ENCODE results near the gene TRIM13. TPM values are rescaled to one million over a fixed set of nuclear protein-coding genes. Genes with fewer than 3 reads are reported as not detected.

The TRIM13 gene
- total and polyA plus RNA-seq, 2 of the 13 experiments (the other 11 are each of a cell fraction or from before 2014, with no cell fraction given), result 22.0 to 24.4 TPM

DNA sequence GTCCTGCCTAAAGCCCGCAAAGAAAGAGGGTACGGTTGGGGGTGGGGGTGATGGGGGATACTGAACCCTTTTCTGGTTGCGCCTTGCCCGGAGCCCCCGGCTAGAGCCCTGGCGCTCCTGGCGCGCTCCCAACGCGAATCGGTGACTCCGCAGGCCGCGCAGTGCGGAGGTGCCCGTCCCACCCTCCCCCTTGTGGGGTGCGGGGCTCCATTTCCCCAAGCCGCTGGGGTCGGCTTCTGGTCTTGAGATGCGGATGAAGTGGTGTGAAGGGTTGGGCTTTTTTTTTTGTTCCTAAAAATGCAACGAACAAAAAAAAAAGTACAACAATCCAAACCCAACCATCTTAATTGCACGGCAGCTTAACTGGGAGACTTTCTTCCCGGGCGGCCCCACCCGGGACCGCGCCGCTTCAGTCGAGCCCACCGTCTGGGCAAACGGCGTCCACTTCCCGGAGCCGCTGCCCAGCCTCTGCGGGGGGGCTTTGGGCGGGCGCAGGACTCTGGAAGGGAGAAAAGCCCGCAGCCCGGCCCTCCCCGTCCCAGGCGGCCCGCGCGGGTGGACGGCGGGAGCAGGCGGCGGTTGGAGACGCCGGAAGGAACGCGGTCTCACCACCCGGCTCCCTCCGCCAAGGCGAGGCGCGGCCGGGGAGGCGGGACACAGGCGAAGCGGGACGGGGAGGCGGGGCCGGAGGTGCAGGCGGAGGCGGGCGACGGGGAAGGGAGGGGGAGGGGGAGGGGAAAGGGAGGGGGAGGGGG lies 504 bp upstream of the TRIM13 start (continued):
- no peak for TF ChIP-seq ZNF615 (CRISPR knock-in tag; IDR thresholded peaks at IDR 0.05; ENCODE audit: borderline replicate concordance)
- peak; percentile 65; the same call in 1 of the 2 replicates for TF ChIP-seq MYC (CRISPR knock-in tag; IDR thresholded peaks at IDR 0.05; ENCODE audit: borderline replicate concordance)
- no peak; the same call in 1 of the 2 replicates for TF ChIP-seq ZNF451 (CRISPR knock-in tag; IDR thresholded peaks at IDR 0.05)
- TF ChIP-seq RBM39 (IDR thresholded peaks at IDR 0.05; ENCODE audit: low read depth, low read length, poor library complexity, severe bottlenecking), result peak; percentile 17
- peak; percentile 38 for TF ChIP-seq ZNF883 (CRISPR knock-in tag; IDR thresholded peaks at IDR 0.05; ENCODE audit: not compliant biosample characterization)
- TF ChIP-seq, protein P1, sequence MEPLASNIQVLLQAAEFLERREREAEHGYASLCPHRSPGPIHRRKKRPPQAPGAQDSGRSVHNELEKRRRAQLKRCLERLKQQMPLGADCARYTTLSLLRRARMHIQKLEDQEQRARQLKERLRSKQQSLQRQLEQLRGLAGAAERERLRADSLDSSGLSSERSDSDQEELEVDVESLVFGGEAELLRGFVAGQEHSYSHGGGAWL (CRISPR knock-in tag; IDR thresholded peaks at IDR 0.05), result no peak
- no peak for TF ChIP-seq SRY (CRISPR knock-in tag; IDR thresholded peaks at IDR 0.05)
- no peak for TF ChIP-seq ZNF292 (CRISPR knock-in tag; IDR thresholded peaks at IDR 0.05; ENCODE audit: borderline replicate concordance, low read depth)
- TF ChIP-seq, protein P2, sequence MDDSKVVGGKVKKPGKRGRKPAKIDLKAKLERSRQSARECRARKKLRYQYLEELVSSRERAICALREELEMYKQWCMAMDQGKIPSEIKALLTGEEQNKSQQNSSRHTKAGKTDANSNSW (CRISPR knock-in tag; IDR thresholded peaks at IDR 0.05; ENCODE audit: borderline replicate concordance), result no peak
- TF ChIP-seq HDAC6 (IDR thresholded peaks at IDR 0.05; ENCODE audit: low read depth, low read length), result no peak
- TF ChIP-seq ATF7-NPFF (CRISPR knock-in tag; IDR thresholded peaks at IDR 0.05; ENCODE audit: low read depth), result no peak
- TF ChIP-seq ZMAT3 (CRISPR knock-in tag; conservative IDR thresholded peaks at IDR 0.05), result no peak
- TF ChIP-seq DNMT1 (CRISPR knock-in tag; IDR thresholded peaks at IDR 0.05), result no peak; the same call in 1 of the 2 replicates
- TF ChIP-seq RCOR2 (CRISPR knock-in tag; IDR thresholded peaks at IDR 0.05), result no peak
- no peak for TF ChIP-seq MIER2 (CRISPR knock-in tag; IDR thresholded peaks at IDR 0.05)
- 0 out of 2 replicates have a peak, but pooled peaks have one; percentile 15 for TF ChIP-seq GATAD1 (CRISPR knock-in tag; IDR thresholded peaks at IDR 0.05)
- TF ChIP-seq, protein P3, sequence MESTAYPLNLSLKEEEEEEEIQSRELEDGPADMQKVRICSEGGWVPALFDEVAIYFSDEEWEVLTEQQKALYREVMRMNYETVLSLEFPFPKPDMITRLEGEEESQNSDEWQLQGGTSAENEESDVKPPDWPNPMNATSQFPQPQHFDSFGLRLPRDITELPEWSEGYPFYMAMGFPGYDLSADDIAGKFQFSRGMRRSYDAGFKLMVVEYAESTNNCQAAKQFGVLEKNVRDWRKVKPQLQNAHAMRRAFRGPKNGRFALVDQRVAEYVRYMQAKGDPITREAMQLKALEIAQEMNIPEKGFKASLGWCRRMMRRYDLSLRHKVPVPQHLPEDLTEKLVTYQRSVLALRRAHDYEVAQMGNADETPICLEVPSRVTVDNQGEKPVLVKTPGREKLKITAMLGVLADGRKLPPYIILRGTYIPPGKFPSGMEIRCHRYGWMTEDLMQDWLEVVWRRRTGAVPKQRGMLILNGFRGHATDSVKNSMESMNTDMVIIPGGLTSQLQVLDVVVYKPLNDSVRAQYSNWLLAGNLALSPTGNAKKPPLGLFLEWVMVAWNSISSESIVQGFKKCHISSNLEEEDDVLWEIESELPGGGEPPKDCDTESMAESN (CRISPR knock-in tag; conservative IDR thresholded peaks at IDR 0.05), result no peak; the same call in 1 of the 2 replicates
- no peak for TF ChIP-seq SMARCC2 (IDR thresholded peaks at IDR 0.05)
- no peak for TF ChIP-seq NPAS2 (CRISPR knock-in tag; IDR thresholded peaks at IDR 0.05; ENCODE audit: borderline replicate concordance)
- 0 out of 2 replicates have a peak, but pooled peaks have one; percentile 51 for TF ChIP-seq ZNF563 (CRISPR knock-in tag; IDR thresholded peaks at IDR 0.05)
- no peak for TF ChIP-seq MEF2D (CRISPR knock-in tag; IDR thresholded peaks at IDR 0.05)
- no peak for TF ChIP-seq ONECUT2 (CRISPR knock-in tag; IDR thresholded peaks at IDR 0.05)
- no peak for TF ChIP-seq KDM3A (CRISPR knock-in tag; IDR thresholded peaks at IDR 0.05; ENCODE audit: low read depth)
- TF ChIP-seq IRX3 (CRISPR knock-in tag; IDR thresholded peaks at IDR 0.05; ENCODE audit: borderline replicate concordance, low read depth), result no peak
- 0 out of 2 replicates have a peak, but pooled peaks have one; percentile 40 for TF ChIP-seq NCOA1 (CRISPR knock-in tag; IDR thresholded peaks at IDR 0.05)
- no peak for TF ChIP-seq AHR (CRISPR knock-in tag; IDR thresholded peaks at IDR 0.05)
- TF ChIP-seq, protein P4, sequence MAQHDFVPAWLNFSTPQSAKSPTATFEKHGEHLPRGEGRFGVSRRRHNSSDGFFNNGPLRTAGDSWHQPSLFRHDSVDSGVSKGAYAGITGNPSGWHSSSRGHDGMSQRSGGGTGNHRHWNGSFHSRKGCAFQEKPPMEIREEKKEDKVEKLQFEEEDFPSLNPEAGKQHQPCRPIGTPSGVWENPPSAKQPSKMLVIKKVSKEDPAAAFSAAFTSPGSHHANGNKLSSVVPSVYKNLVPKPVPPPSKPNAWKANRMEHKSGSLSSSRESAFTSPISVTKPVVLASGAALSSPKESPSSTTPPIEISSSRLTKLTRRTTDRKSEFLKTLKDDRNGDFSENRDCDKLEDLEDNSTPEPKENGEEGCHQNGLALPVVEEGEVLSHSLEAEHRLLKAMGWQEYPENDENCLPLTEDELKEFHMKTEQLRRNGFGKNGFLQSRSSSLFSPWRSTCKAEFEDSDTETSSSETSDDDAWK (CRISPR knock-in tag; IDR thresholded peaks at IDR 0.05), result no peak
- no peak for TF ChIP-seq TBL1XR1 (IDR thresholded peaks at IDR 0.05; ENCODE audit: borderline replicate concordance, low read length, partially characterized antibody)
